ENCODE measurements around the gene CCR5AS.
"Not testable (repeated sequence)": the region's sequence is repeated elsewhere in the genome, so short reads cannot be mapped to it uniquely, and the experiment has no call there.

CCR5AS gene

DNA sequence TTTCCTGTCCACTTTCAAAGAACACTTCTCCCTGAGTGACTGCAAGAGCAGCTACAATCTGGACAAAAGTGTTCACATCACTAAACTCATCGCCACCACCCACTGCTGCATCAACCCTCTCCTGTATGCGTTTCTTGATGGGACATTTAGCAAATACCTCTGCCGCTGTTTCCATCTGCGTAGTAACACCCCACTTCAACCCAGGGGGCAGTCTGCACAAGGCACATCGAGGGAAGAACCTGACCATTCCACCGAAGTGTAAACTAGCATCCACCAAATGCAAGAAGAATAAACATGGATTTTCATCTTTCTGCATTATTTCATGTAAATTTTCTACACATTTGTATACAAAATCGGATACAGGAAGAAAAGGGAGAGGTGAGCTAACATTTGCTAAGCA lies 2.0 kb upstream of the CCR5AS start:
- H3K4me3 ChIP-seq (ENCODE audit: low read depth, low read length) = no peak overlapping the region
- TF ChIP-seq, protein P1, sequence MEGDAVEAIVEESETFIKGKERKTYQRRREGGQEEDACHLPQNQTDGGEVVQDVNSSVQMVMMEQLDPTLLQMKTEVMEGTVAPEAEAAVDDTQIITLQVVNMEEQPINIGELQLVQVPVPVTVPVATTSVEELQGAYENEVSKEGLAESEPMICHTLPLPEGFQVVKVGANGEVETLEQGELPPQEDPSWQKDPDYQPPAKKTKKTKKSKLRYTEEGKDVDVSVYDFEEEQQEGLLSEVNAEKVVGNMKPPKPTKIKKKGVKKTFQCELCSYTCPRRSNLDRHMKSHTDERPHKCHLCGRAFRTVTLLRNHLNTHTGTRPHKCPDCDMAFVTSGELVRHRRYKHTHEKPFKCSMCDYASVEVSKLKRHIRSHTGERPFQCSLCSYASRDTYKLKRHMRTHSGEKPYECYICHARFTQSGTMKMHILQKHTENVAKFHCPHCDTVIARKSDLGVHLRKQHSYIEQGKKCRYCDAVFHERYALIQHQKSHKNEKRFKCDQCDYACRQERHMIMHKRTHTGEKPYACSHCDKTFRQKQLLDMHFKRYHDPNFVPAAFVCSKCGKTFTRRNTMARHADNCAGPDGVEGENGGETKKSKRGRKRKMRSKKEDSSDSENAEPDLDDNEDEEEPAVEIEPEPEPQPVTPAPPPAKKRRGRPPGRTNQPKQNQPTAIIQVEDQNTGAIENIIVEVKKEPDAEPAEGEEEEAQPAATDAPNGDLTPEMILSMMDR (IDR thresholded peaks at IDR 0.05; ENCODE audit: borderline replicate concordance, insufficient read depth, low read depth, low read length) = no peak

DNA sequence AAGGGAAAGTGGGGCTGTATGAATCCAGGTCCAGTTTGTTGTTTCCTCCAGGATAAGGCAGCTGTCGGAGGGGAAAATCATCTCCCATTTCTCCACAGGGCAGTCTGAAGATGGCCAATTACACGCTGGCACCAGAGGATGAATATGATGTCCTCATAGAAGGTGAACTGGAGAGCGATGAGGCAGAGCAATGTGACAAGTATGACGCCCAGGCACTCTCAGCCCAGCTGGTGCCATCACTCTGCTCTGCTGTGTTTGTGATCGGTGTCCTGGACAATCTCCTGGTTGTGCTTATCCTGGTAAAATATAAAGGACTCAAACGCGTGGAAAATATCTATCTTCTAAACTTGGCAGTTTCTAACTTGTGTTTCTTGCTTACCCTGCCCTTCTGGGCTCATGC lies 1.1 kb upstream of the CCR5AS start:
- no peak overlapping the region for H3K4me3 ChIP-seq (ENCODE audit: low read depth, low read length)
- TF ChIP-seq, protein P1 (IDR thresholded peaks at IDR 0.05; ENCODE audit: borderline replicate concordance, insufficient read depth, low read depth, low read length) = no peak

DNA sequence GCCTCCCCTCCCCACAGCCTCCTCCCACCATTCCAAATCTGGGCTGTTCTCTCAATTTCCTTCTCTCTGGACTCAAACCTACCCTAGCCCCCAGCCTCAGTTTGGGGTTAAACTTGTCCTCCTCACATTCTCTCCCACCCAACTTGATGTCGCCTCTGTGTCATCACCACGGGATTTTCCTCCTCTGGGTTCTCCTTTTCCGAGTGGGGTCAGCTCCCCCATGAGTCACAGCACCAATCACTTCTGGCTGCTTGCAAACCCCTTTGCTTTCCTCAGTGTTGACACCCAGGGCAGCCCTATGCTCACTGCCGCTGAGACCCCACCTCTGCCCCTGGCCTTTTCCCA lies 451 bp downstream of the CCR5AS start:
- TF ChIP-seq, protein P1 (IDR thresholded peaks at IDR 0.05; ENCODE audit: borderline replicate concordance, insufficient read depth, low read depth, low read length) = no peak

DNA sequence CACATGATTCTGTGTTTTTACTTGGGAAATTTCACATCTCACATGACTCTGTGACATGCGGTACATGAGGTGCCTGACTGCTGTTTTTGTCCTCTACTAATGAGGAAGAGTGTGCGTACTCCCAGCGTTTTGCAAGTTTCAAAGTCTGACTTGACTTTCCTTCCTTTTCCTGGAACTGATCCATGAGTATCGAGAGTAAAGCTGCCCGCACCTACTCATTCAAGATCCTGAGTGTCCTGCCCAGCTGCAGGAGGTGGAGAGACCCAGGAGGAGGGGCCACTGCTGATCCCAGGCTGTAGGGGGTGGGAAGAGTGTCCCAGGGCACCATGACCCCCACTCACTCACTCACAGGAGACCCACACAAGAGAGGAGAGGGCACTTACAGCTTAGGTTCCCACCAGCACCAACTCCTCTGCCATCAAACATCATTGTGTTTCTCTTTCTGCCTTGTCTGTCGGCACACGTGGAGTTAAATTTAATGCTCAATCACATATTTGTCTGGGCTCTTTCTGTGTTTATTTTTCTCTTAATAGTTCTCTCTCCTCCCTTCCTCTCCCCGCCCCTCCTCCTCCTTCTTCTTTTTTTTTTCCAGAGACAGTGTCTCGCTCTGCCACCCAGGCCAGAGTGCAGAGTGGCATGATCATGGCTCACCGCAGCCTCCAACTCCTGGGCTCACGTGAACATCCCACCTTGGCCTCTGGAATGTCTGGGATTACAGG lies 1.4 kb downstream of the CCR5AS start:
- H3K4me3 ChIP-seq (ENCODE audit: low read depth, low read length) = no peak overlapping the region
- TF ChIP-seq, protein P1 (IDR thresholded peaks at IDR 0.05; ENCODE audit: borderline replicate concordance, insufficient read depth, low read depth, low read length) = no peak

More for the DNA sequence above, 451 bp downstream of the CCR5AS start:
- H3K4me3 ChIP-seq (ENCODE audit: low read depth, low read length) = no peak overlapping the region

DNA sequence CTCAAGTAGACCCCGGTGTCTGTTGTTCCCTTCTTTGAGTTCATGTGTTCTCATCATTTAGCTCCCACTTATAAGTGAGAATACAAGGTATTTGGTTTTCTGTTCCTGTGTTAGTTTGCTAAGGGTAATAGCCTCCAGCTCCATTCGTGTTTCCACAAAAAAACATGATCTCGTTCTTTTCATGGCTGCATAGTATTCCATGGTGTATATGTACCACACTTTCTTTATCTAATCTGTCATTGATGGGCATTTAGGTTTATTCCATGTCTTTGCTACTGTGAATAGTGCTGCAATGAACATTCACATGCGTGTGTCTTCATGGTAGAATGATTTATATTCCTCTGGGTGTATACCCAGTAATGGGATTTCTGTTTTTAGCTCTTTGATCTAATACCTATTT lies 4.0 kb downstream of the CCR5AS start:
- H3K4me3 ChIP-seq (ENCODE audit: low read depth, low read length) = not testable (repeated sequence)

DNA sequence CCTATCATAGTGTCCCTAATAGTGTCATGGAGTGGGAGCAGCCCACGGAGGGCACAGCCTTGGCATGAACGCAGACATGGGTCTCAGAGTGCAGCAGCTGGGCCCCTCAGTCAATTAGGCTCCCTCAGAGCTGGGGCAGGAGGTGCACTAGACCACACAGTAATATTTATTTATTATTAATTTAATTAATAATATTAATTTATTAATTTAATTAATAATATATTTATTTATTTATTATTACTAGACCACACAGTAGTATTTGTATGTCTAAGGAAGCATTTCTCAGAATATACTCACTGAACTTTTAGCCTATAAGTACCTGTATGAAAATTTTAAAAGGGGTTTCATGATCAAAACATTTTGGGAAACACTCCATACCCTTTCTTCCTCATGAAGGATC lies 5.3 kb downstream of the CCR5AS start:
- no peak overlapping the region for H3K4me3 ChIP-seq (ENCODE audit: low read depth, low read length)
- TF ChIP-seq, protein P1 (IDR thresholded peaks at IDR 0.05; ENCODE audit: borderline replicate concordance, insufficient read depth, low read depth, low read length) = no peak

DNA sequence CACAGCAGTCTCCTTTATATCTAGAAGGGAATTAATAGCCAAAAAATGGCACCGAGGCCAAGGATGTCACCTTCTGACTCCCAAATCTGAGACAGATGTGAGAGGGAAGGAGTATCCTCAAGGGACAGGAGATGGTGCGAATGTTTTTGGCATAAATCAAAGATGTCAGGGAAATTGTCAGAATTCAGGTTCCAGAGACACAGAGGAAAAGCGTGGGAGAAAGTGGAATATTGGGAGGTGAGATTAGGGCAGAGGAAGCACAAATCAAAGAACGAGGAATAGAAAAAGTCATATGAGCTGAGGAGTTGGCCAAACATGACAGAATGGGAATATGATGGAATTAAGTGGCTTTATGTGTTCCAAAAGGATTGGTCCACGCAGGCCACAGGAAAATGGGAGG lies 6.0 kb downstream of the CCR5AS start:
- TF ChIP-seq, protein P1 (IDR thresholded peaks at IDR 0.05; ENCODE audit: borderline replicate concordance, insufficient read depth, low read depth, low read length) = no peak
- no peak overlapping the region for H3K4me3 ChIP-seq (ENCODE audit: low read depth, low read length)
